Lower lobe of right lung (tissue), 2 donors: ENCODE measurements around the gene TMPRSS15. TPM values are rescaled to one million over a fixed set of nuclear protein-coding genes. Genes with fewer than 3 reads are reported as not detected.

Experiments
- ATAC-seq, 2 donors: fragments of 200-7000 bp; cut with Tn5 transposase; one replicate each; pipeline ENCODE4 v1.9.1; 2020 to 2022; ENCODE audit warnings: mild to moderate bottlenecking in 2 of 2, moderate library complexity in 2 of 2
- DNase-seq: peaks from one replicate; pipeline ENCODE4 v3.0.0-alpha.2; 2020
- H3K27ac ChIP-seq: fragments of 200-600 bp; one replicate; pipeline ENCODE4 v1.8.0; 2022
- H3K27me3 ChIP-seq: fragments of 200-600 bp; one replicate; pipeline ENCODE4 v1.8.0; 2022; ENCODE audit warnings: low read depth
- H3K36me3 ChIP-seq: fragments of 200-600 bp; one replicate; pipeline ENCODE4 v1.8.0; 2022; ENCODE audit warnings: mild to moderate bottlenecking
- H3K4me1 ChIP-seq: fragments of 200-600 bp; one replicate; pipeline ENCODE4 v1.8.0; 2022
- H3K4me3 ChIP-seq: fragments of 200-600 bp; one replicate; pipeline ENCODE4 v1.8.0; 2022; ENCODE audit warnings: mild to moderate bottlenecking
- H3K9me3 ChIP-seq: fragments of 200-600 bp; one replicate; pipeline ENCODE4 v1.8.0; 2022
- CTCF ChIP-seq: fragments of 200-600 bp; IDR thresholded peaks from one replicate; pipeline ENCODE4 v1.8.0; 2022; ENCODE audit warnings: antibody characterized with exemption, mild to moderate bottlenecking
- intact Hi-C: fragments of 100-400 bp; cut with DNase I; formaldehyde crosslinking; loops from one replicate; pipeline ENCODE4 v1.11.0; 2022
- total RNA-seq: library from RNA; stranded (reverse); fragmentation: NEBNext Ultra II Directional; extraction: Animal tissue kit (Norgen Biotek cat#: 25700); gene quantifications from one replicate; pipeline ENCODE4 v1.2.1, GENCODE V29; 2021
- donor health status: DM: no; HTN: yes; CAD: no; lungs with severe emphysema.

TMPRSS15 gene
- total RNA-seq, 1 donor from 2014 or later: not detected

- no peak for TF ChIP-seq CTCF
- DNase-seq: no peak
- no peaks in the 10 kb centered on the region for H3K27me3 ChIP-seq
- H3K4me1 ChIP-seq: no peaks in the 10 kb centered on the region
- no peak overlapping the region for H3K4me3 ChIP-seq
- no peaks in the 10 kb centered on the region for H3K36me3 ChIP-seq
- intact Hi-C loops: no loop called here
- H3K27ac ChIP-seq: no peak overlapping the region
- no peaks in the 10 kb centered on the region for H3K9me3 ChIP-seq
- ATAC-seq: no peak
Observed at GRCh38 chr21:18318156-18318555, 85.4 kb downstream of the TMPRSS15 start.

- Histone ChIP-seq H3K27me3 (no peaks in the 10 kb centered on the region), H3K9me3 (no peaks in the 10 kb centered on the region), H3K27ac (no peak overlapping the region), H3K4me3 (no peak overlapping the region), H3K4me1 (no peaks in the 10 kb centered on the region), H3K36me3 (no peaks in the 10 kb centered on the region)
- intact Hi-C loops: no loop called here
- no peak for TF ChIP-seq CTCF
- ATAC-seq (no peak), DNase-seq (no peak)
Observed at GRCh38 chr21:18298228-18298627, 105.4 kb downstream of the TMPRSS15 start.

- no peak for ATAC-seq
Observed at GRCh38 chr21:18294100-18294499, 109.5 kb downstream of the TMPRSS15 start.

GRCh38 chr21:18289876-18290275 lies 113.7 kb downstream of the TMPRSS15 start:
- no peak for ATAC-seq
- no peaks in the 10 kb centered on the region for H3K9me3 ChIP-seq
- no peak overlapping the region for H3K4me3 ChIP-seq
- DNase-seq: no peak
- no peaks in the 10 kb centered on the region for H3K4me1 ChIP-seq
- no peak for TF ChIP-seq CTCF
- no peaks in the 10 kb centered on the region for H3K36me3 ChIP-seq
- intact Hi-C loops: no loop called here
- H3K27me3 ChIP-seq: no peaks in the 10 kb centered on the region
- no peak overlapping the region for H3K27ac ChIP-seq

More at GRCh38 chr21:18294100-18294499, 109.5 kb downstream of the TMPRSS15 start:
- DNase-seq: no peak
- intact Hi-C loops: no loop called here
- Histone ChIP-seq H3K9me3 (no peaks in the 10 kb centered on the region), H3K4me1 (no peaks in the 10 kb centered on the region), H3K4me3 (no peak overlapping the region), H3K27me3 (no peaks in the 10 kb centered on the region), H3K27ac (no peak overlapping the region), H3K36me3 (no peaks in the 10 kb centered on the region)
- TF ChIP-seq CTCF: no peak

GRCh38 chr21:18285379-18285778 lies 118.2 kb downstream of the TMPRSS15 start:
- DNase-seq (no peak), ATAC-seq (no peak)
- H3K36me3 ChIP-seq: no peaks in the 10 kb centered on the region
- H3K27me3 ChIP-seq: no peaks in the 10 kb centered on the region
- H3K9me3 ChIP-seq: no peaks in the 10 kb centered on the region
- H3K4me1 ChIP-seq: no peaks in the 10 kb centered on the region
- intact Hi-C loops: no loop called here
- TF ChIP-seq CTCF: no peak
- no peak overlapping the region for H3K4me3 ChIP-seq
- no peak overlapping the region for H3K27ac ChIP-seq

GRCh38 chr21:18275781-18276180 lies 127.8 kb downstream of the TMPRSS15 start:
- intact Hi-C loops: no loop called here
- DNase-seq (no peak), ATAC-seq (no peak)
- Histone ChIP-seq H3K9me3 (no peaks in the 10 kb centered on the region), H3K27ac (no peak overlapping the region), H3K27me3 (no peaks in the 10 kb centered on the region), H3K4me1 (no peaks in the 10 kb centered on the region), H3K36me3 (no peaks in the 10 kb centered on the region), H3K4me3 (no peak overlapping the region)
- no peak for TF ChIP-seq CTCF
